K562 (cell line): ENCODE measurements around the gene NPAS3. TPM values are rescaled to one million over a fixed set of nuclear protein-coding genes. Genes with fewer than 3 reads are reported as not detected.

Experiments
- ATAC-seq: fragments of 200-7000 bp; cut with Tn5 transposase; 3 replicates; pipeline ENCODE4 v1.9.1; 2020; ENCODE audit warnings: moderate library complexity
- BruUV-seq: library from RNA; stranded (reverse); fragments of 400-500 nt; replicated peaks from 2 replicates; lab custom pipeline; 2021; lab: Mats Ljungman, UMichigan
- CTCF ChIA-PET: fragments of 300-600 bp; formaldehyde crosslinking; extraction: SDS; loops from one replicate; lab custom pipeline; 2021; ENCODE audit warnings: low intra/inter-chr PET ratio; lab: Yijun Ruan, JAX
- POLR2A ChIA-PET: fragments of 300-600, 350-650 bp; sonication (Branson Sonifier 250); formaldehyde crosslinking; extraction: SDS; loops from one replicate; lab custom pipeline; 2021; ENCODE audit warnings: antibody characterized with exemption, inconsistent platforms; lab: Yijun Ruan, JAX
- DNase-seq, 4 experiments: peaks; one replicate each; pipeline versions ENCODE4 v3.0.0 to v3.0.0-alpha.2; 2011 to 2018; ENCODE audit warnings: low spot score in 3 of 4, mixed read lengths in 3 of 4; ENCODE audit errors: extremely low read depth in 1 of 4
- FAIRE-seq: peaks from 2 replicates; lab custom pipeline; 2011; peaks lifted over from hg19 to GRCh38; lab: Jason Lieb, UNC
- H2AFZ ChIP-seq: 2 replicates; pipeline ENCODE4 v1.6.0; 2011; ENCODE audit warnings: low read depth, low read length, control low read depth, inconsistent platforms
- H3K27ac ChIP-seq: fragments of 200-600 bp; 3 replicates; pipeline ENCODE4 v1.8.0; 2011; ENCODE audit warnings: low read depth, mild to moderate bottlenecking, control low read depth, inconsistent platforms, low read length, moderate library complexity, mixed read lengths; ENCODE audit errors: extremely low read depth
- H3K27me3 ChIP-seq, 2 experiments: fragments of 300-600 bp in 1 of 2; 2 replicates in 1 of 2; 3 replicates in 1 of 2; pipeline versions ENCODE4 v1.6.0 to v1.8.0; 2011; ENCODE audit warnings: inconsistent platforms in 2 of 2, low read length in 2 of 2, mild to moderate bottlenecking in 1 of 2, mixed read lengths in 1 of 2, moderate library complexity in 1 of 2; ENCODE audit not compliant: control insufficient read depth in 2 of 2, insufficient read depth in 2 of 2
- H3K36me3 ChIP-seq: fragments of 300-600 bp; 3 replicates; pipeline ENCODE4 v1.8.0; 2011; ENCODE audit warnings: mild to moderate bottlenecking, low read length, inconsistent platforms; ENCODE audit not compliant: control insufficient read depth, insufficient read depth
- H3K4me1 ChIP-seq, 2 experiments: fragments of 200-600 bp in 1 of 2; replicated peaks in 1 of 2; 2 replicates in 1 of 2; 3 replicates in 1 of 2; pipeline versions ENCODE4 v1.5.1 to v1.8.0; 2011; ENCODE audit warnings: inconsistent platforms in 2 of 2, low read length in 2 of 2, mild to moderate bottlenecking in 1 of 2, mixed read lengths in 1 of 2, moderate library complexity in 1 of 2; ENCODE audit not compliant: control insufficient read depth in 2 of 2, insufficient read depth in 2 of 2
- H3K4me2 ChIP-seq: 2 replicates; pipeline ENCODE4 v1.6.1; 2011; ENCODE audit warnings: low read length, control low read depth, inconsistent platforms, mixed read lengths; ENCODE audit not compliant: insufficient read depth
- H3K4me3 ChIP-seq: fragments of 200-600 bp; sonication (generic), shearing (Covaris generic); 2 replicates; pipeline ENCODE4 v1.5.1; 2016; ENCODE audit warnings: control low read depth, inconsistent platforms
- H3K79me2 ChIP-seq: fragments of 200-600 bp; 3 replicates; pipeline ENCODE4 v1.8.0; 2011; ENCODE audit warnings: low read length, inconsistent platforms; ENCODE audit not compliant: control insufficient read depth, insufficient read depth
- H3K9ac ChIP-seq, 2 experiments: 2 replicates each; pipeline versions ENCODE4 v1.6.0 to v1.6.1; 2011; ENCODE audit warnings: low read depth in 2 of 2, low read length in 2 of 2, control low read depth in 1 of 2, inconsistent platforms in 1 of 2, mild to moderate bottlenecking in 1 of 2, mixed read lengths in 1 of 2; ENCODE audit not compliant: insufficient read depth in 1 of 2
- H3K9me1 ChIP-seq: one replicate; pipeline ENCODE4 v1.6.0; 2011; ENCODE audit warnings: inconsistent platforms, mild to moderate bottlenecking, low read length, moderate library complexity; ENCODE audit not compliant: control insufficient read depth, insufficient read depth
- H3K9me3 ChIP-seq: replicated peaks from 2 replicates; pipeline ENCODE4 v1.5.1; 2011; ENCODE audit warnings: low read depth, low read length, inconsistent platforms; ENCODE audit not compliant: control insufficient read depth, insufficient read depth
- H4K20me1 ChIP-seq: replicated peaks from 2 replicates; pipeline ENCODE4 v1.6.1; 2011; ENCODE audit warnings: low read length, inconsistent platforms, mixed read lengths; ENCODE audit not compliant: control insufficient read depth, insufficient read depth
- ARID1B ChIP-seq: fragments of 450-650 bp; IDR thresholded peaks from 2 replicates; pipeline ENCODE4 v1.6.1; 2016; ENCODE audit warnings: antibody characterized with exemption, mild to moderate bottlenecking, inconsistent platforms
- GTF3C2 ChIP-seq: IDR thresholded peaks from 3 replicates; pipeline ENCODE4 v1.6.1; 2011; ENCODE audit warnings: borderline replicate concordance, mild to moderate bottlenecking, moderate library complexity; ENCODE audit not compliant: insufficient read length; ENCODE audit errors: extremely low read depth
- ILF3 ChIP-seq: fragments of 450-650 bp; IDR thresholded peaks from 2 replicates; pipeline ENCODE4 v1.6.1; 2018; ENCODE audit warnings: antibody characterized with exemption, mild to moderate bottlenecking, moderate library complexity, borderline replicate concordance
- KDM4B ChIP-seq, 2 experiments: fragments of 450-650 bp in 1 of 2; sonication (generic) in 1 of 2; IDR thresholded peaks; 2 replicates each; pipeline ENCODE4 v1.6.1; 2016 to 2017; ENCODE audit warnings: borderline replicate concordance in 2 of 2, antibody characterized with exemption in 1 of 2, low read depth in 1 of 2, mild to moderate bottlenecking in 1 of 2
- MBD2 ChIP-seq: sonication (generic); IDR thresholded peaks from 2 replicates; pipeline ENCODE4 v1.6.1; 2016; ENCODE audit warnings: low read depth, borderline replicate concordance
- MEIS2 ChIP-seq: fragments of 450-650 bp; IDR thresholded peaks from 2 replicates; pipeline ENCODE4 v1.6.1; 2014; ENCODE audit warnings: mild to moderate bottlenecking; ENCODE audit not compliant: partially characterized antibody
- NCOA4 ChIP-seq: fragments of 450-650 bp; IDR thresholded peaks from 2 replicates; pipeline ENCODE4 v1.6.1; 2018; ENCODE audit warnings: mild to moderate bottlenecking; ENCODE audit not compliant: partially characterized antibody
- NFIX ChIP-seq: fragments of 250-450 bp; sonication (Bioruptor Pico); IDR thresholded peaks from 2 replicates; pipeline ENCODE4 v1.4.0; 2020; ENCODE audit warnings: low read depth, mild to moderate bottlenecking, moderate library complexity
- NFXL1 ChIP-seq: fragments of 450-650 bp; formaldehyde crosslinking; IDR thresholded peaks from 2 replicates; pipeline ENCODE4 v1.4.0; 2021; ENCODE audit warnings: mild to moderate bottlenecking
- SRSF3 ChIP-seq: fragments of 200-400 bp; formaldehyde crosslinking; IDR thresholded peaks from 2 replicates; pipeline ENCODE4 v1.6.1; 2016; ENCODE audit warnings: mild to moderate bottlenecking, low read length, moderate library complexity; ENCODE audit not compliant: insufficient read depth
- SRSF9 ChIP-seq: fragments of 200-400 bp; formaldehyde crosslinking; IDR thresholded peaks from 2 replicates; pipeline ENCODE4 v1.6.1; 2017; ENCODE audit warnings: low read depth, low read length, borderline replicate concordance
- TAL1 ChIP-seq: fragments of 450-650 bp; IDR thresholded peaks from 2 replicates; pipeline ENCODE4 v1.6.1; 2016; ENCODE audit warnings: mild to moderate bottlenecking
- TCF3 ChIP-seq: sonication (generic); formaldehyde crosslinking; IDR thresholded peaks from 2 replicates; pipeline ENCODE4 v1.4.0; 2020; ENCODE audit warnings: mild to moderate bottlenecking, missing genetic modification reagents
- TEAD4 ChIP-seq, 2 experiments: sonication (generic) in 1 of 2; formaldehyde crosslinking in 1 of 2; IDR thresholded peaks; 2 replicates each; pipeline versions ENCODE4 v1.6.1 to v1.8.0; 2012 to 2022; ENCODE audit warnings: borderline replicate concordance in 1 of 2, inconsistent platforms in 1 of 2, low read length in 1 of 2, mild to moderate bottlenecking in 1 of 2, missing genetic modification reagents in 1 of 2
- TRIM24 ChIP-seq, 2 experiments: fragments of 450-650 bp; IDR thresholded peaks; 2 replicates each; pipeline ENCODE4 v1.6.1; 2016
- ZFP1 ChIP-seq: fragments of 450-650 bp; formaldehyde crosslinking; IDR thresholded peaks from 2 replicates; pipeline ENCODE4 v1.4.0; 2020; ENCODE audit warnings: mild to moderate bottlenecking, mixed read lengths
- ZFP36 ChIP-seq: fragments of 150-350 bp; IDR thresholded peaks from 2 replicates; pipeline ENCODE4 v1.6.1; 2018; ENCODE audit warnings: low read length, low read depth; ENCODE audit not compliant: partially characterized antibody
- ZNF695 ChIP-seq: fragments of 450-650 bp; formaldehyde crosslinking; IDR thresholded peaks from 2 replicates; pipeline ENCODE4 v1.4.0; 2020; ENCODE audit warnings: mild to moderate bottlenecking, moderate library complexity
- WGBS: fragments of 100-300 bp; shearing (Covaris generic); methylation state at CpG from one replicate; pipeline ENCODE4 v1.1.6; 2016; ENCODE audit warnings: low coverage, mixed read lengths; ENCODE audit not compliant: insufficient coverage; ENCODE audit errors: missing lambda C conversion rate; 5-methylcytosine and 5-hydroxymethylcytosine counted together
- in situ Hi-C: fragments of 300-500 bp; cut with MboI; formaldehyde crosslinking; loops from 4 replicates; pipeline ENCODE4 v1.15.0; 2018; ENCODE audit warnings: inconsistent platforms, mixed read lengths
- intact Hi-C: fragments of 100-400 bp; cut with micrococcal nuclease; formaldehyde crosslinking; loops from 2 replicates; pipeline ENCODE4 v1.14.2; 2022
- polyA plus RNA-seq, 8 experiments: library from polyadenylated mRNA; depleted of rRNA in 4 of 8; stranded (reverse) in 5 of 8; unstranded in 3 of 8; fragments of >200 nt; fragmentation: Nextera tagmentation in 2 of 8; fragmentation: Illumina TruSeq in 1 of 8; extraction: Ambion mirVana in 2 of 8; extraction: Trizol in 1 of 8; gene quantifications; 2 replicates each; pipeline versions ENCODE4 v1.2.1 to v1.2.3, GENCODE V29; 2011 to 2014; ENCODE audit warnings: inconsistent platforms in 1 of 8, missing spikeins in 1 of 8
- total RNA-seq, 7 experiments: library from RNA; depleted of rRNA in 6 of 7; stranded (reverse); fragments of >200 nt in 6 of 7; fragmentation: Illumina TruSeq in 2 of 7; extraction: Trizol in 2 of 7; gene quantifications; 2 replicates each; pipeline versions ENCODE4 v1.2.1 to v1.2.3, GENCODE V29; 2011 to 2021; ENCODE audit warnings: low replicate concordance in 1 of 7

NPAS3 gene
- total and polyA plus RNA-seq, 9 of the 15 experiments (the other 6 are each of a cell fraction or from before 2014, with no cell fraction given), result 0.04 TPM; not detected in 8

- ATAC-seq, result no peak
- ChIA-PET POLR2A (interaction anchor here (0.8 kb wide), 1 partner anchor 244 kb away, joined by 3 read pairs; no protein-coding TSS in a partner anchor), CTCF (no interaction called here)
- H3K4me3 ChIP-seq, result no peak overlapping the region
- no TSS peak for BruUV-seq
- H3K9me3 ChIP-seq, result no peaks in the 10 kb centered on the region
- FAIRE-seq, result peak; percentile 32
- intact Hi-C loops, result no loop called here
- H3K4me2 ChIP-seq, result no peak overlapping the region
- H3K4me1 ChIP-seq, result peaks cover 0 to 19% of the 10 kb centered on the region in 2 experiments; a peak in 2 of 5 replicates
- H2AFZ ChIP-seq, result peak overlapping the region; percentile 28; the same call in 1 of the 2 replicates
- H4K20me1 ChIP-seq, result no peaks in the 10 kb centered on the region
- no peaks in the 10 kb centered on the region for H3K79me2 ChIP-seq
- no peaks in the 10 kb centered on the region for H3K9me1 ChIP-seq
- WGBS, result 15% methylated on average over 5 of the region's 5 CpGs
- in situ Hi-C loops, result no loop called here
- H3K27me3 ChIP-seq, result no peaks in the 10 kb centered on the region
- peak in 2 of 4 experiments; percentile 11 to 16 for DNase-seq
- H3K36me3 ChIP-seq, result no peaks in the 10 kb centered on the region
- no peak overlapping the region; the same call in 2 of the 3 replicates for H3K27ac ChIP-seq
- H3K9ac ChIP-seq, result no peak overlapping the region
- TF ChIP-seq SRSF9, result no peak
- no peak for TF ChIP-seq ILF3
- no peak for TF ChIP-seq NFXL1 (CRISPR knock-in tag)
- TF ChIP-seq TEAD4 (IDR thresholded peaks at IDR 0.05; ENCODE audit: low read length), result peak; percentile 59
- TF ChIP-seq TEAD4 (CRISPR knock-in tag; IDR thresholded peaks at IDR 0.05; ENCODE audit: borderline replicate concordance), result no peak
- no peak for TF ChIP-seq MBD2
- no peak for TF ChIP-seq TRIM24 (IDR thresholded peaks at IDR 0.05)
- TF ChIP-seq KDM4B (IDR thresholded peaks at IDR 0.05; ENCODE audit: borderline replicate concordance in 2 of 2, low read depth in 1 of 2), result no peak
- no peak for TF ChIP-seq GTF3C2
- peak; percentile 42 for TF ChIP-seq TAL1
- TF ChIP-seq NFIX (CRISPR knock-in tag), result no peak
- TF ChIP-seq SRSF3, result no peak
- TF ChIP-seq TCF3, result peak; percentile 46; the same call in 1 of the 2 replicates
- no peak for TF ChIP-seq ZFP36
- TF ChIP-seq ZNF695, result no peak
- TF ChIP-seq MEIS2, result peak; percentile 40
- TF ChIP-seq ARID1B, result peak; percentile 48
- TF ChIP-seq NCOA4, result no peak
- no peak for TF ChIP-seq ZFP1 (CRISPR knock-in tag)
These were observed 632.1 kb downstream of the NPAS3 start for GRCh38 chr14:33570694-33571310.
